Measurements from ENCODE around the gene NEMF.
"Not testable (repeated sequence)": the region's sequence is repeated elsewhere in the genome, so short reads cannot be mapped to it uniquely, and the experiment has no call there.

NEMF gene

GRCh38 chr14:49746476-49746875 is 106.1 kb downstream of the NEMF start:
- DNase-seq (ENCODE audit: low spot score), result not testable (repeated sequence)

GRCh38 chr14:49745191-49745590 is 107.4 kb downstream of the NEMF start:
- no peak for DNase-seq (ENCODE audit: low spot score)

- DNase-seq (ENCODE audit: low spot score), result not testable (repeated sequence)
Observed at GRCh38 chr14:49735669-49736068, 116.9 kb downstream of the NEMF start.

- DNase-seq (ENCODE audit: low spot score), result no peak
Observed at GRCh38 chr14:49733836-49734235, 118.8 kb downstream of the NEMF start.

- peak; percentile 74 for DNase-seq (ENCODE audit: low spot score)
Observed at GRCh38 chr14:49732896-49733295, 119.7 kb downstream of the NEMF start.
